ENCODE measurements around the gene OTUD7B. TPM values are rescaled to one million over a fixed set of nuclear protein-coding genes. Genes with fewer than 3 reads are reported as not detected.

Gene OTUD7B
- total and polyA plus RNA-seq, 12 donors = 5.7 to 45.7 (median 19.8) TPM

DNA sequence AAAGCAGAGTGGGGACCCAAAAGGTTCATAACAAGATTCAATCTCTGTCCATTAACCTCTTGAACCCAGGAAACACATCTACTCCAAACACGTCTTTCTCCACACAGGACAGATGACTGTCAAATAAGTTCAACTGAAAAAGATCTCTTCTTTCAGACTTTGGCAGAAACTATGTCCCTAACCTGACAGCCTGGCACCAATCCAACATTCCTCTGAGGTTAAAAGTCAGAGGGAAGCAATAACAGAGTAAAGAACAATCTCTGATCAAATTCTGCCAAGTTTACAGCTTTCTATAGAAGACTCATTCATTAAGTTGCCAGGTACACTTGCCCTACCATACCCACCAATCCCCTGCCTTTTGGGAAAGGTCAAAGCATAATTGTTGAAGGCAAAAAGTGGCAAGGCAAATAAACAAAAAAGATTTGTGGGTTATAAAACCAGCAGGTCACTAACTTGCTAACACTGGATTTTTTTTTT, 31.9 kb downstream of the OTUD7B start:
- H3K27ac ChIP-seq = peak overlapping the region in 1 of 5 donors; percentile 0
- 16 to 38% (median 34%) methylated on average over 1 of the region's 1 CpG for WGBS, 4 donors

DNA sequence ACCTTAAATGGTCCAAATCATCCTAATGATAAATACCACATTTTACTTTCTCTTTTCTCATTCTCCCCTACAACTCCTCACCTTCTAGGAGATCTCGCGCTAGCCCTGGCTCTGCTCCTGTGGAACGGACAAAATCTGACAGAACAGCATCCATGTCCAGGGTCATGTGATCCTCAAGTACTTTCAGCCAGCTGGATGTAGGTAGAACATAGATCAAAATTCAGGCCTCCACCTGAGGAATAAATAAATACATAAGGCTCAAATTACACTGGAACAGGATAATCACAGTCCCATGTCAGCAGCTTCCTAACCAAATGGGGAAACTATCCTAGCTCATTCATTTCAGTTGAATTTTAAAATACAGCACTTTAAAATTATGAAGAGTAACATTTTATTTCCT, 33.2 kb downstream of the OTUD7B start:
- H3K27ac ChIP-seq = no peak overlapping the region
- no peak overlapping the region for H3K4me3 ChIP-seq
- no peaks in the 10 kb centered on the region for H3K27me3 ChIP-seq
- no peak for TF ChIP-seq POLR2A (IDR thresholded peaks at IDR 0.05)
- TF ChIP-seq, protein P1, sequence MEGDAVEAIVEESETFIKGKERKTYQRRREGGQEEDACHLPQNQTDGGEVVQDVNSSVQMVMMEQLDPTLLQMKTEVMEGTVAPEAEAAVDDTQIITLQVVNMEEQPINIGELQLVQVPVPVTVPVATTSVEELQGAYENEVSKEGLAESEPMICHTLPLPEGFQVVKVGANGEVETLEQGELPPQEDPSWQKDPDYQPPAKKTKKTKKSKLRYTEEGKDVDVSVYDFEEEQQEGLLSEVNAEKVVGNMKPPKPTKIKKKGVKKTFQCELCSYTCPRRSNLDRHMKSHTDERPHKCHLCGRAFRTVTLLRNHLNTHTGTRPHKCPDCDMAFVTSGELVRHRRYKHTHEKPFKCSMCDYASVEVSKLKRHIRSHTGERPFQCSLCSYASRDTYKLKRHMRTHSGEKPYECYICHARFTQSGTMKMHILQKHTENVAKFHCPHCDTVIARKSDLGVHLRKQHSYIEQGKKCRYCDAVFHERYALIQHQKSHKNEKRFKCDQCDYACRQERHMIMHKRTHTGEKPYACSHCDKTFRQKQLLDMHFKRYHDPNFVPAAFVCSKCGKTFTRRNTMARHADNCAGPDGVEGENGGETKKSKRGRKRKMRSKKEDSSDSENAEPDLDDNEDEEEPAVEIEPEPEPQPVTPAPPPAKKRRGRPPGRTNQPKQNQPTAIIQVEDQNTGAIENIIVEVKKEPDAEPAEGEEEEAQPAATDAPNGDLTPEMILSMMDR (IDR thresholded peaks at IDR 0.05) = no peak
- no peak for DNase-seq
- WGBS, 4 donors = 93 to 95% (median 94%) methylated on average over 3 of the region's 3 CpGs
- peaks cover 9 to 17% of the 10 kb centered on the region in 2 donors for H3K4me1 ChIP-seq (replicated peaks in 1 of 2)
- no peaks in the 10 kb centered on the region for H3K9me3 ChIP-seq (replicated peaks in 1 of 3)
- peaks cover 0 to 36% of the 10 kb centered on the region in 2 donors for H3K36me3 ChIP-seq (replicated peaks in 1 of 2)
- intact Hi-C loops (cut with DNase I) = no loop called here

More for the DNA sequence above, 31.9 kb downstream of the OTUD7B start:
- Histone ChIP-seq H3K36me3 (replicated peaks in 1 of 2) (peaks cover 0 to 24% of the 10 kb centered on the region in 2 donors), H3K4me1 (replicated peaks in 1 of 2) (peaks cover 9 to 17% of the 10 kb centered on the region in 2 donors), H3K9me3 (replicated peaks in 1 of 3) (no peaks in the 10 kb centered on the region), H3K27me3 (no peaks in the 10 kb centered on the region), H3K4me3 (no peak overlapping the region)
- intact Hi-C loops (cut with DNase I) = no loop called here
- TF ChIP-seq, protein P1 (IDR thresholded peaks at IDR 0.05) = no peak
- TF ChIP-seq POLR2A (IDR thresholded peaks at IDR 0.05) = no peak
- DNase-seq = peak in 6 of 7 donors; percentile 31 to 68 (median 57)

DNA sequence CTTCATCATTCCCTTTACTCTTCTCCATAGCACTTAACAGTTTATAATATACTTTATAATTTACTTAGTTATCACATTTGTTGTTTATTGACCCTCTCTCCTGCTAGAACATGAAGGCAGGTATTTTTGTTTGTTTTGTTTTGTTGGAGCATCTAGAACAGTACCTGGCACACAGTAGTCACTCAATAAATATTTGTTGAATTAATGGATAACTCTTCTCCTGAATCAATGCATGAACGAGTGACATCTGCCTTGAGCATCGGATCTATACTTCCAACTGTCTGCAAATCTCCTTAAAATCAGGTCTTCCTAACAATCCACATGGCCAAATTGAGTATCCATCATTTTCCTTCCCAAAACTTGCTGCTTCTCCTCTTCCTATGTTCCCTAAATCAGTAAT, 38.0 kb downstream of the OTUD7B start:
- no peaks in the 10 kb centered on the region for H3K27me3 ChIP-seq
- no peak for DNase-seq
- TF ChIP-seq, protein P1 (IDR thresholded peaks at IDR 0.05) = no peak
- TF ChIP-seq POLR2A (IDR thresholded peaks at IDR 0.05) = no peak
- no peak overlapping the region for H3K27ac ChIP-seq
- intact Hi-C loops (cut with DNase I) = no loop called here
- peaks cover 0 to 71% of the 10 kb centered on the region in 2 donors for H3K36me3 ChIP-seq (replicated peaks in 1 of 2)
- no peaks in the 10 kb centered on the region for H3K9me3 ChIP-seq (replicated peaks in 1 of 3)
- 96 to 100% (median 98%) methylated on average over 2 of the region's 2 CpGs for WGBS, 4 donors
- H3K4me3 ChIP-seq = no peak overlapping the region
- H3K4me1 ChIP-seq (replicated peaks in 1 of 2) = no peaks in the 10 kb centered on the region

DNA sequence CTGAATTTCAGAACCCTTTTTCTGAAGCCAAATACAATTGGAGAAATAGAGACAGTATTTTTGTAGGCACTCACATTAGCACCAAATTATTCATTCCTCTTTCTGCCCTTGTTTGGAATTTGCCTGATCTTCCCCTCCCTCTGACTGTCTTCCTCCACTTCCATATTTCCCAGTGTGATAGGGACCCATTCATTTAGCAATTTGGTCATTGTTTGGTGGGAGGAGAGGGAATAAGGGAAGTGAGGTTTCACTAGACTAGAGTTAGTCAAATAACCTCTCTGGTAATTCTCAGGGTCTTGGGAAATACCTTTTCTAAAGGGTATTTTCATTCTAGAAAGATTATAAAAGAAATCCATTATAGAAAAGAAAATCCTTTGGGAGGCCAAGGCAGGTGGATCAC, 42.9 kb downstream of the OTUD7B start:
- no peak for TF ChIP-seq POLR2A (IDR thresholded peaks at IDR 0.05)
- TF ChIP-seq, protein P1 (IDR thresholded peaks at IDR 0.05) = no peak
- intact Hi-C loops (cut with DNase I) = loop anchor here in 1 of 2 donors (5.0 to 10.0 kb wide), 2 partner anchors 80 to 217 kb away; no protein-coding TSS in a partner anchor
- peaks cover 0 to 65% of the 10 kb centered on the region in 2 donors for H3K36me3 ChIP-seq (replicated peaks in 1 of 2)

More for the DNA sequence above, 42.9 kb downstream of the OTUD7B start:
- H3K27ac ChIP-seq = peak overlapping the region in 1 of 5 donors; percentile 27
- peaks cover 10 to 15% of the 10 kb centered on the region in 2 donors for H3K4me1 ChIP-seq (replicated peaks in 1 of 2)
- no peak for DNase-seq
- H3K4me3 ChIP-seq = no peak overlapping the region
- no peaks in the 10 kb centered on the region for H3K9me3 ChIP-seq (replicated peaks in 1 of 3)
- H3K27me3 ChIP-seq = no peaks in the 10 kb centered on the region

Data from adrenal gland (tissue), 12 donors.